CD8-positive, alpha-beta memory T cell (primary cell): ENCODE measurements around the gene CALD1. TPM values are rescaled to one million over a fixed set of nuclear protein-coding genes. Genes with fewer than 3 reads are reported as not detected.
A peak's percentile ranks its signal among the peaks of the same experiment; 100 is the strongest.

Source experiments
- CTCF ChIA-PET: fragments of 350-600 bp; sonication (Branson Sonifier 250); formaldehyde crosslinking; loops from one replicate; lab custom pipeline; 2021; ENCODE audit warnings: antibody characterized with exemption; lab: Charles Lee
- POLR2A ChIA-PET: fragments of 350-600 bp; sonication (Branson Sonifier 250); formaldehyde crosslinking; loops from one replicate; lab custom pipeline; 2021; ENCODE audit warnings: antibody characterized with exemption; lab: Charles Lee
- DNase-seq, 5 donors: peaks; one replicate each; pipeline versions ENCODE4 v3.0.0 to v3.0.0-alpha.2; 2020 to 2022; ENCODE audit warnings: mixed read lengths in 1 of 5
- H3K27ac ChIP-seq: one replicate; pipeline ENCODE4 v1.7.0; 2013; ENCODE audit warnings: low read depth, mild to moderate bottlenecking, low read length, moderate library complexity
- H3K27me3 ChIP-seq: 2 replicates; pipeline ENCODE4 v1.7.0; 2013; ENCODE audit warnings: low read length, mild to moderate bottlenecking; ENCODE audit not compliant: insufficient read depth, poor library complexity, severe bottlenecking
- H3K36me3 ChIP-seq: 2 replicates; pipeline ENCODE4 v1.7.0; 2013; ENCODE audit warnings: mild to moderate bottlenecking, low read length, moderate library complexity; ENCODE audit not compliant: insufficient read depth
- H3K4me1 ChIP-seq: 2 replicates; pipeline ENCODE4 v1.7.0; 2013; ENCODE audit warnings: mild to moderate bottlenecking, low read length, moderate library complexity; ENCODE audit not compliant: insufficient read depth
- H3K4me3 ChIP-seq: 2 replicates; pipeline ENCODE4 v1.7.0; 2013; ENCODE audit warnings: mild to moderate bottlenecking, low read length
- H3K9me3 ChIP-seq: 2 replicates; pipeline ENCODE4 v1.7.0; 2013; ENCODE audit warnings: mild to moderate bottlenecking, low read length
- H3K27ac Mint-ChIP-seq, 8 donors: one replicate each; pipeline ENCODE4 v1.8.0; 2020 to 2021; ENCODE audit warnings: mixed read lengths in 8 of 8, mild to moderate bottlenecking in 6 of 8, inconsistent platforms in 3 of 8, moderate library complexity in 3 of 8
- H3K27me3 Mint-ChIP-seq, 2 donors: one replicate each; pipeline ENCODE4 v1.8.0; 2020 to 2021; ENCODE audit warnings: mixed read lengths in 2 of 2, mild to moderate bottlenecking in 1 of 2, moderate library complexity in 1 of 2
- H3K36me3 Mint-ChIP-seq, 3 donors: one replicate each; pipeline ENCODE4 v1.8.0; 2020 to 2021; ENCODE audit warnings: mixed read lengths in 3 of 3, inconsistent platforms in 1 of 3, mild to moderate bottlenecking in 1 of 3
- H3K4me1 Mint-ChIP-seq, 3 donors: one replicate each; pipeline ENCODE4 v1.8.0; 2020 to 2021; ENCODE audit warnings: mixed read lengths in 3 of 3, inconsistent platforms in 1 of 3, mild to moderate bottlenecking in 1 of 3
- H3K4me3 Mint-ChIP-seq, 7 donors: one replicate each; pipeline ENCODE4 v1.8.0; 2020 to 2021; ENCODE audit warnings: mixed read lengths in 7 of 7, mild to moderate bottlenecking in 6 of 7, moderate library complexity in 4 of 7, inconsistent platforms in 2 of 7
- H3K9me3 Mint-ChIP-seq, 5 donors: one replicate each; pipeline ENCODE4 v1.8.0; 2020 to 2022; ENCODE audit warnings: mixed read lengths in 5 of 5, mild to moderate bottlenecking in 3 of 5, moderate library complexity in 2 of 5, inconsistent platforms in 1 of 5
- polyA plus RNA-seq: library from polyadenylated mRNA; unstranded; fragments of 300-500 nt; fragmentation: Illumina TruSeq; gene quantifications from one replicate; pipeline ENCODE4 v1.2.3, GENCODE V29; 2021
- total RNA-seq, 2 experiments: library from RNA; stranded (reverse); gene quantifications; one replicate each; pipeline ENCODE4 v1.2.3, GENCODE V29; 2021

Gene CALD1
- total and polyA plus RNA-seq, 3 experiments from 2014 or later = 3.1 to 3.3 TPM; not detected in 1

GRCh38 chr7:134739362-134739761, 40.1 kb upstream of the CALD1 start:
- H3K9me3 Mint-ChIP-seq = no peaks in the 10 kb centered on the region
- Histone ChIP-seq H3K4me1 (no peaks in the 10 kb centered on the region), H3K27me3 (no peaks in the 10 kb centered on the region), H3K27ac (no peak overlapping the region), H3K4me3 (no peak overlapping the region), H3K36me3 (no peaks in the 10 kb centered on the region), H3K9me3 (no peaks in the 10 kb centered on the region)
- ChIA-PET CTCF (no interaction called here), POLR2A (no interaction called here)
- DNase-seq = no peak
- no peak overlapping the region for H3K4me3 Mint-ChIP-seq
- no peak overlapping the region for H3K27ac Mint-ChIP-seq
- no peaks in the 10 kb centered on the region for H3K4me1 Mint-ChIP-seq
- peaks cover 6 to 37% of the 10 kb centered on the region in 2 donors for H3K27me3 Mint-ChIP-seq
- H3K36me3 Mint-ChIP-seq = no peaks in the 10 kb centered on the region

- Mint-ChIP-seq H3K4me1 (no peaks in the 10 kb centered on the region), H3K27me3 (peaks cover 6 to 37% of the 10 kb centered on the region in 2 donors), H3K27ac (no peak overlapping the region), H3K4me3 (no peak overlapping the region), H3K9me3 (no peaks in the 10 kb centered on the region), H3K36me3 (no peaks in the 10 kb centered on the region)
- Histone ChIP-seq H3K9me3 (no peaks in the 10 kb centered on the region), H3K27me3 (no peaks in the 10 kb centered on the region), H3K27ac (no peak overlapping the region), H3K4me1 (no peaks in the 10 kb centered on the region), H3K4me3 (no peak overlapping the region), H3K36me3 (no peaks in the 10 kb centered on the region)
- ChIA-PET CTCF (no interaction called here), POLR2A (no interaction called here)
- DNase-seq = no peak
These were observed 39.1 kb upstream of the CALD1 start for GRCh38 chr7:134740376-134740775.

- Mint-ChIP-seq H3K27ac (no peak overlapping the region), H3K4me1 (no peaks in the 10 kb centered on the region), H3K9me3 (no peaks in the 10 kb centered on the region), H3K36me3 (no peaks in the 10 kb centered on the region), H3K27me3 (peaks cover 10 to 37% of the 10 kb centered on the region in 2 donors), H3K4me3 (no peak overlapping the region)
- no peaks in the 10 kb centered on the region for H3K4me1 ChIP-seq
- H3K36me3 ChIP-seq = no peaks in the 10 kb centered on the region
- POLR2A ChIA-PET = no interaction called here
- H3K27ac ChIP-seq = no peak overlapping the region
- CTCF ChIA-PET = no interaction called here
- no peak overlapping the region for H3K4me3 ChIP-seq
- H3K27me3 ChIP-seq = no peaks in the 10 kb centered on the region
- no peaks in the 10 kb centered on the region for H3K9me3 ChIP-seq
- no peak for DNase-seq
These were observed 37.4 kb upstream of the CALD1 start for GRCh38 chr7:134741907-134742635.

- Mint-ChIP-seq H3K36me3 (no peaks in the 10 kb centered on the region), H3K27me3 (peaks cover 10 to 37% of the 10 kb centered on the region in 2 donors), H3K4me1 (no peaks in the 10 kb centered on the region), H3K9me3 (no peaks in the 10 kb centered on the region), H3K4me3 (no peak overlapping the region), H3K27ac (peak overlapping the region in 1 of 8 donors; percentile 40)
- ChIA-PET POLR2A (no interaction called here), CTCF (no interaction called here)
- Histone ChIP-seq H3K27me3 (no peaks in the 10 kb centered on the region), H3K9me3 (no peaks in the 10 kb centered on the region), H3K4me3 (no peak overlapping the region), H3K4me1 (no peaks in the 10 kb centered on the region), H3K36me3 (no peaks in the 10 kb centered on the region), H3K27ac (no peak overlapping the region)
- DNase-seq = no peak
These were observed 36.6 kb upstream of the CALD1 start for GRCh38 chr7:134742688-134743350.

- Histone ChIP-seq H3K27me3 (no peaks in the 10 kb centered on the region), H3K4me1 (no peaks in the 10 kb centered on the region), H3K27ac (no peak overlapping the region), H3K4me3 (no peak overlapping the region), H3K9me3 (no peaks in the 10 kb centered on the region), H3K36me3 (no peaks in the 10 kb centered on the region)
- CTCF ChIA-PET = interaction anchor here (1.8 kb wide), 1 partner anchor 12 kb away, joined by 5 read pairs; no protein-coding TSS in a partner anchor
- POLR2A ChIA-PET = no interaction called here
- Mint-ChIP-seq H3K36me3 (no peaks in the 10 kb centered on the region), H3K27me3 (peaks cover 7 to 31% of the 10 kb centered on the region in 2 donors), H3K9me3 (no peaks in the 10 kb centered on the region), H3K4me1 (no peaks in the 10 kb centered on the region), H3K27ac (no peak overlapping the region), H3K4me3 (no peak overlapping the region)
- DNase-seq = no peak
These were observed 34.9 kb upstream of the CALD1 start for GRCh38 chr7:134744569-134744968.

DNA sequence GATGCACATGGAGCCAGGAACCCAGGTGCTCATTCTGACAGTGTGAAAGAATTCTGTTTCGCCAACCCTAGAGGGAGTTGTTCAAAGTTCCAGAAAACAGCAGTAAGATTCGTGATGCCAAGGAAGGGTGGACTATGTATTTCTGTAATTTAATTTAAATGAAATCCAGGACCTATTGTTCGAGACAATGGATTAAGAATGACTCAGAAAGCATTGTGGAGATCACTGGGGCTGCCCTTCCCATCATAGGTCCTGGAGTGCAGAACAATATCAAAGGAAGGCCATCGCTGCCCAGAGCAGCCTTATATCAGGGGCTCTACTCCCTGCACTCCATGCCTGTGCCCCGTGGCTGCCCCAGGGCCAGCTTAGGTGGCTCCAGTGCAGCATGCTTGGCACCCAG, 32.1 kb upstream of the CALD1 start:
- Mint-ChIP-seq H3K27me3 (peaks cover 7 to 20% of the 10 kb centered on the region in 2 donors), H3K4me1 (no peaks in the 10 kb centered on the region), H3K9me3 (no peaks in the 10 kb centered on the region), H3K27ac (no peak overlapping the region), H3K4me3 (no peak overlapping the region), H3K36me3 (no peaks in the 10 kb centered on the region)
- Histone ChIP-seq H3K9me3 (no peaks in the 10 kb centered on the region), H3K27ac (no peak overlapping the region), H3K4me3 (no peak overlapping the region), H3K27me3 (no peaks in the 10 kb centered on the region), H3K36me3 (no peaks in the 10 kb centered on the region), H3K4me1 (no peaks in the 10 kb centered on the region)
- POLR2A ChIA-PET = no interaction called here
- CTCF ChIA-PET = no interaction called here
- DNase-seq = no peak

DNA sequence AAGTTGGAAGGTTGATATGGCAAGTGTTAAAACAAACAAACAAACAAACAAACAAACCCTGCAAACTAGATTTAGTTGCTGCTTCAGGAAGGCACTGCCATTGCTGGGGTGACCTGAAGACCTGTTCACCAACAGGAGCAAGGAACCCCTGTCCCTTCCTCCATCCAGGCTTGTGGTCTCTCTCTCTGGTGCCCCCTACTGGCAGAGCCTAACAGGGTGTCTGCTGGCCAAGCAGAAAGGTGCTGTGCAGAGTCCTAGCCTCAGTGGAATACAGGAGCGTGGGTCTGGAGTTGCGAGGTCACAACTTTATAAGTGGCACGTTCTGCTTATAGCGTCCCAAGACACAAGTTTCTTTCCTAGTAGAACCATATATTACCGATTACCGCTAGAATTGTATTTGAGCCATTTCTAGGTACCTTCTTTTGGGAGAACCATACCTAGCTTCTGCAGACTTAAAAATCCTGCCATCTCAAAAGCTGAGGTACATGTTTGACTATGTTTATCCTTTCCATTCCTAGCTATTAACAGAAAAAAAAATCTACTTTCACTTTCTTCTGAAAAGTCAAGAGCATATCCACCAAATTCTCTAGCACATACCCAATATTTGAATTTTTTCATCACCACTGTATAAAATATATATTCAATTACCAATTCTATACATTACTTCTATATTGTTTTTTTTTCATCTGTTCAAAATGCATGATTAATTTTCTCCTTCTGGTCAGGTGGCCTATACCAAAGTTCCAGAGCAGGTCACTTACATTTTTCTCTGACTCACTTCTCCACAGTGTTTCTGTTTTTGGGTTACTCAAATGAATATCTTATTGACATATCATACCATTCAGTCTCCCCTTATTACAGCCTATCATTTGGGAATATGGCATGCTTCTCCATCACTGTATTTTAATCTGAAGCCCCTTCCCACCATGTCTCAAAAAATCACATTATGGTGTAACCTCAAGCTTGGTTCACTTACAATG, 29.1 kb upstream of the CALD1 start:
- Mint-ChIP-seq H3K4me1 (no peaks in the 10 kb centered on the region), H3K27me3 (peaks cover 5 to 11% of the 10 kb centered on the region in 2 donors), H3K4me3 (no peak overlapping the region), H3K27ac (no peak overlapping the region), H3K36me3 (no peaks in the 10 kb centered on the region), H3K9me3 (no peaks in the 10 kb centered on the region)
- no peak overlapping the region for H3K27ac ChIP-seq
- no peaks in the 10 kb centered on the region for H3K27me3 ChIP-seq
- DNase-seq = peak; percentile 33 to 75 (median 52)
- ChIA-PET CTCF (interaction anchor here (0.7 to 6.0 kb wide), 4 partner anchors 9 to 420 kb away, joined by 3 to 52 read pairs (median 4); partner anchors contain the start of gene CYREN), POLR2A (no interaction called here)
- no peaks in the 10 kb centered on the region for H3K4me1 ChIP-seq
- no peaks in the 10 kb centered on the region for H3K9me3 ChIP-seq
- no peaks in the 10 kb centered on the region for H3K36me3 ChIP-seq
- no peak overlapping the region for H3K4me3 ChIP-seq
